GM21381 (cell line): Measurements from ENCODE around the gene MIER1.
"Not testable (repeated sequence)": the region's sequence is repeated elsewhere in the genome, so short reads cannot be mapped to it uniquely, and the experiment has no call there.

Source experiments
- ATAC-seq: cut with Tn5 transposase; IDR thresholded peaks from one replicate; pipeline ENCODE4 v1.9.1; 2021; ENCODE audit warnings: mild to moderate bottlenecking, moderate library complexity; ENCODE audit not compliant: unreplicated experiment

The MIER1 gene

GRCh38 chr1:66924756-66925557 lies at the start of gene MIER1, which contains the start of gene DNAI4:
MIER1 (plus strand) TSS chr1:66924990; CDS start chr1:66925029, 39 bp downstream.
DNAI4 (minus strand) TSS chr1:66924856; CDS start chr1:66924831, 25 bp downstream.
- ATAC-seq = peak; percentile 92

DNA sequence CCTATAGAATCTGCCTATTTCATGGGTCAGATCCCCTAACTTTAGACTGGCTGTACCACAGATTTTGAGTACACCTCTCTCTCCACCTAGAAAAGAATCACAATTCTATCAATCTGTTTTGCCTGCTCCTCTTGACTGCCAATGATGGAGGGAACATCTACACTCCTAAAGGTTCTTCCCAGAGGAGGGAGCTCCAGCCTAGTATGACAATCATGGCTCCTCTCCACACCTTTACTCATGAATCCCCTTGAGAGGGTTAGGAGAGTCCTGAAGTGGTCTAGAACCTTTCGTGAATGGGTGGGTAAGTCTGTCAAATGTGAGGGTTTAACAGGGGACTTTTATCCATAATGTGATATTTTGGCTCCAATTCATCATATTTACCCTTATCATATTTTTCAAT lies 48.1 kb upstream of the MIER1 start:
- no peak for ATAC-seq

GRCh38 chr1:66889030-66889429 lies 35.8 kb upstream of the MIER1 start:
- no peak for ATAC-seq

DNA sequence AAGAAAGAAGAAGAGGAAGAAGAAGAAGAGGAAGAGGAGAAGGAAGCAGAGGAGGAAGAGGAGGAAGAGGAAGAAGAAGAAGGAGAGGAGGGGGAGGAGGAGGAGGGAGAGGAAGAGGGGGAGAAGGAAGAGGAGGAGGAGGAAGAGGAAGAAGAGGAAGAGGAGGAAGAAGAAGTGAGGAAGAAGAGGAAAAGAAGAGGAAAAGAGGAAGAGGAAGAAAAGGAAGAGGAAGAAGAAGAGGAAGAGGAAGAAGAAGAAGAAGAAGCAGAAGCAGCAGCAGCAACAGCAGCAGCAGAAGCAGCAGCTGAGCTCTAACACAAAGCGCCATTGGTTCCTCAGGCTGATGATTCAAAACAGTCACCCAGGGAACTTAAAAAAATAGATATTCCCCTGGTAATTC lies 34.2 kb upstream of the MIER1 start:
- ATAC-seq = no peak

DNA sequence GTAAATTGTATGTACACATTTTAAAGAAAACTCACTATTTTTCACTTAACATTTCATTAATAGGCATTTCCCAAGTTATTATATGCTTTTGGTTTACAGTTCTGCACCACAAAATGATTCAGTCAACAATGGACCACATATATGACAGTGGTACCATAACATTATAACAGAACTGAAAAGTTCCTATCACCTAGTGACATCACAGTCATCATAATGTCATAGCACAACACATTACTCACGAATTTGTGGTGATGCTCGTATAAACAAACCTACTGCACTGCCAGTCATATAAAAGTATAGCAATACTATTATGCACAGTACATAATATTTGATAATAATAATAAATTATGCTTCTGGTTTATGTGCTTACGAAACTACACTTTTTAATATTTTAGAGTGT lies 31.1 kb upstream of the MIER1 start:
- no peak for ATAC-seq

DNA sequence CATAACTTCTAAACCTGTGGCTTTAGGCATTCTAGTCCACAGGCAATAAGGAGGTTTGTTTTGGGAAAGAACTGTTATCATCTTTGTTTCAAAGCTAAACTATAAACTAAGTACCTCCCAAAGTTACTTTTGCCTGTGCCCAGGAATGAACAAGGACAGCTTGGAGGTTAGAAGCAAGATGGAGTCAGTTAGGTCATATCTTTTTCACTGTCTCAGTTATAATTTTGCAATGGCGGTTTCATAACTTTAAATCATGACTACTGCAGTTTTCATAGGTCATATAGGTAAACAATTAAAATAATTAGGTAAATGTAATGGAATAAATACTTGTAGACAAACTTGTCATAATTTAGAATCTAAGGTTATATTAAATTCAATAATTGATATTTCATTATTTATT lies 9.6 kb upstream of the MIER1 start:
- not testable (repeated sequence) for ATAC-seq

- no peak for ATAC-seq
Observed at GRCh38 chr1:66916320-66916719, 8.5 kb upstream of the MIER1 start.

GRCh38 chr1:66917476-66917875 lies 7.3 kb upstream of the MIER1 start:
- ATAC-seq = no peak

- no peak for ATAC-seq
Observed at GRCh38 chr1:66919063-66919462, 5.7 kb upstream of the MIER1 start.

GRCh38 chr1:66919828-66920227 lies 5.0 kb upstream of the MIER1 start:
- no peak for ATAC-seq

GRCh38 chr1:66920543-66920942 lies 4.2 kb upstream of the MIER1 start:
- no peak for ATAC-seq

GRCh38 chr1:66925558-66925910 lies 744 bp downstream of the MIER1 start:
- ATAC-seq = no peak

GRCh38 chr1:66925944-66926343 lies 1.2 kb downstream of the MIER1 start:
- ATAC-seq = no peak

- ATAC-seq = no peak
Observed at GRCh38 chr1:66927528-66927927, 2.7 kb downstream of the MIER1 start.

DNA sequence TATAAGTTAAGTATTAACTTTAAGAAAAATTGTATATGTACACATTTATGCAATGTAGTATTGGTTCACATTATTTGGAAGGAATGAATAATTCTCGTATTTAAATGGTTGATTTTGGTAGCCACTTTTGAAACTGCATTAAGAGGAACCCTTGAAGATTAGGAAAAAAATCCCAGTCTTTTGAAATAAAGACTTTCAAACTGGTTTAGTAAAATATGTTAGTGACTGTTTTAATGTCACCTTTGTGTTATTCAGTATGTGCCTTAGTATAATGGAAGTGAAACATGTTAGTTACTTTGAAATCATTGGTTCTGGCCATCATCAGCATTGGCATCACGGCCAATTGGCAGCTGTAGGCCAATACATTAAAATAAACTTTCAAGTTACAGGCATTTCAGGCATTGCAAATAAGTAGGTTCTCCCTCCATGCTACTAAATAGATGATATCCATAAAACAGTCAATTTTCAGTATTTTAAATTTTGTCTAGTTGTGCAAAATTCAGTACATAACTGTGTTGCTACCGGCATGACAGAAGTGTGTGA lies 4.4 kb downstream of the MIER1 start:
- no peak for ATAC-seq

- ATAC-seq = no peak
Observed at GRCh38 chr1:66929691-66929998, 4.9 kb downstream of the MIER1 start.

- peak; percentile 71 for ATAC-seq
Observed at GRCh38 chr1:66929999-66930822, 5.4 kb downstream of the MIER1 start.

GRCh38 chr1:66930823-66931174 lies 6.0 kb downstream of the MIER1 start:
- ATAC-seq = no peak

DNA sequence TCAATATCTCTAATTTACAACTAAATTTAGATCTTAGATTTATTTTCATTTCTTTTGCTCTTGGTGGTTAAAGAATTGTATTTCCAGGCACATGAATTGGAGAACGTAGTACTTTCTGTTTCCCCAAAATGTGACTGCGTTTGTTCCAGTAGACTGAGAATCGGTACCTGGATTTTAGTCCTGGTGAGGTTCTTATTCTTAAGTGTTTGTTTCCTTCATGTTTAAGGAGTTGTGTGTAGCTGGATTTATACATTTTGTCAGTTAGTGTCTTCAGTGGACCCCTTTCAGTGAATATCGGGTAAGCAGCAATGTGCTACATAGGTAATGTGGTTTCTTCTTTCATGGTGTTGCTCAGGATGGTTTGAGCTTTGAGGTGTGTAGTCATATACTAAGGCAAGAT lies 6.8 kb downstream of the MIER1 start:
- ATAC-seq = no peak

GRCh38 chr1:66932291-66932690 lies 7.5 kb downstream of the MIER1 start:
- ATAC-seq = no peak

DNA sequence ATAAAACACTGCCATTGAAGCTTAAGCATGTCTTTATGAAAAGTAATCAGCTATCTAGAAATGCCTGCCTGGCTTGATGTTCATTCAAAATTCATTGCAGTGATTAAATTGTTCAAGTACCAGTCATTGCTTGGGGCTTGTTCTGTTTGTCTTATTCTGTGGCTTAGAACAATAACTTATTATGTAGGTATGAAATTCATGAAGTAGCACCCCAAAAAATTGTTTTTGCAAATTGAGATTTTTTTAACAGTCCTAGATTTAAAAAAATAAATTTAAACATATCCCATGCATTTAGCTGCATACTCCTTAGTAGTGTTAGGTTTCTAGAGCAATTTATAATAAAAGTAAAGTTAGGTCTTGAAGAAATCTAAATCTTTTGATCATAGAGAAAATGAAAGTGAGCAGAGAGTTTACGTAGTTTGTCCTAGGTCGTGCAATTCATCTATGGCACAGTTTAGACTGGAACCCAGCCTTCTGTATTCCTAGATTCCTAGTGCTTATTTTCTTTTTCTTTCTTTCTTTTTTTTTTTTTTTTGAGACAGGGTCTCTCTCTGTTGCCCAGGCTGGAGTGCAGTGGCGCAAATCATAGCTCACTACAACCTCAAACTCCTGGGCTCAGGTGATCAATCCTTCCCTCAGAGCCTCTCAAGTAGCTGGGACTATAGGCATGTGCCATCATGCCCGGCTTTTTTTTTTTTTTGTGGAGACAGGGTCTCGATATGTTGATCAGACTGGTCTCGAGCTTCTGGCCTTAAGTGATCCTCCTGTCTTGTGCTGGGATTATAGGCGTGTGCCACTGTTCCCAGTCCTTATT lies 9.3 kb downstream of the MIER1 start:
- no peak for ATAC-seq
